ENCODE measurements around the gene UPF3B.

Gene UPF3B, protein sequence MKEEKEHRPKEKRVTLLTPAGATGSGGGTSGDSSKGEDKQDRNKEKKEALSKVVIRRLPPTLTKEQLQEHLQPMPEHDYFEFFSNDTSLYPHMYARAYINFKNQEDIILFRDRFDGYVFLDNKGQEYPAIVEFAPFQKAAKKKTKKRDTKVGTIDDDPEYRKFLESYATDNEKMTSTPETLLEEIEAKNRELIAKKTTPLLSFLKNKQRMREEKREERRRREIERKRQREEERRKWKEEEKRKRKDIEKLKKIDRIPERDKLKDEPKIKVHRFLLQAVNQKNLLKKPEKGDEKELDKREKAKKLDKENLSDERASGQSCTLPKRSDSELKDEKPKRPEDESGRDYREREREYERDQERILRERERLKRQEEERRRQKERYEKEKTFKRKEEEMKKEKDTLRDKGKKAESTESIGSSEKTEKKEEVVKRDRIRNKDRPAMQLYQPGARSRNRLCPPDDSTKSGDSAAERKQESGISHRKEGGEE

DNA sequence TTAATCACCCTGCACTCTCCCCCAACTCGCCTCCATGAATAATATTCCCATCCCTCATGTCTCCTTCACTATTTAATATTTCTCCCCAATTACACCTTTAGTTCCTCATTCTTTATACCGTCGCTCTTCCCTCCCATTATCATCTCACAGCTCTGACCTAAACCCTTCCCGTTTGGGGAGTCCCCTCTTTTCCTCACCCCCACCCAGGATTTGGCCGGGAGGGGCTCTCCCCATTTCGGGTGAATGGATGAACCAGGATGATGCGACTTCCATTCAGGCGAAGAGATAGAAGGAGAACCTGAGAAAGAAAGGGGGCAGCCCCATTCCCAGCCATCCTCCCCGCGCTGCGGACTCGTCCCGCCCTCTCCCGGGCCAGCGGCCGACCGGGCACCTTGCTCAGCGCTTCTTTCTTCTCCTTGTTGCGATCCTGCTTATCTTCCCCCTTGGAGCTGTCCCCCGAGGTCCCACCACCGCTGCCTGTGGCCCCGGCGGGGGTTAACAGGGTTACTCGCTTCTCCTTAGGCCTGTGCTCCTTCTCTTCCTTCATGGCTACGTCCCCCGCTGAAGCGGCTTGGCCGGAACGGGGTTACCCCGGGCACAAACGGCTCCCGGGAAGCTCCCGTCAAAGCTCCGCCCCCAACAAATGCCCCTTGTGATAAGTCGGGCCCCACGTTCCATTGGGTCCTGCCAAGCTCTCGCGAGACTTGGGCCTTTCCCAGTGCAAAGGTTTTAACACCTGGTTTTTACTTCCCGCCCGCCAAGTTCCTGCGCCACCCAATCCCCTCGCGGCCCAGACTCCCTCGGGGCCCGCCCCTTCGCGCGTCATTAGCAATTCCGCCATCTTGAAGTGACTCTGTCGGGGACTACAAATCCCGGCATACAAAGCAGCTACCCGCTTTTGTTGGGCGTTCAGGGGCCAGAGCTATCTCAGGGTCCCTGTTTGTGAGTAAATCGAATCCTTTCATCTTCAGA lies at the start of gene UPF3B:
UPF3B (minus strand) TSS at position 582 of the 972 bp plus-strand sequence; CDS start at position 547, 35 bp downstream.
- TF ChIP-seq, protein P1, sequence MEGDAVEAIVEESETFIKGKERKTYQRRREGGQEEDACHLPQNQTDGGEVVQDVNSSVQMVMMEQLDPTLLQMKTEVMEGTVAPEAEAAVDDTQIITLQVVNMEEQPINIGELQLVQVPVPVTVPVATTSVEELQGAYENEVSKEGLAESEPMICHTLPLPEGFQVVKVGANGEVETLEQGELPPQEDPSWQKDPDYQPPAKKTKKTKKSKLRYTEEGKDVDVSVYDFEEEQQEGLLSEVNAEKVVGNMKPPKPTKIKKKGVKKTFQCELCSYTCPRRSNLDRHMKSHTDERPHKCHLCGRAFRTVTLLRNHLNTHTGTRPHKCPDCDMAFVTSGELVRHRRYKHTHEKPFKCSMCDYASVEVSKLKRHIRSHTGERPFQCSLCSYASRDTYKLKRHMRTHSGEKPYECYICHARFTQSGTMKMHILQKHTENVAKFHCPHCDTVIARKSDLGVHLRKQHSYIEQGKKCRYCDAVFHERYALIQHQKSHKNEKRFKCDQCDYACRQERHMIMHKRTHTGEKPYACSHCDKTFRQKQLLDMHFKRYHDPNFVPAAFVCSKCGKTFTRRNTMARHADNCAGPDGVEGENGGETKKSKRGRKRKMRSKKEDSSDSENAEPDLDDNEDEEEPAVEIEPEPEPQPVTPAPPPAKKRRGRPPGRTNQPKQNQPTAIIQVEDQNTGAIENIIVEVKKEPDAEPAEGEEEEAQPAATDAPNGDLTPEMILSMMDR (IDR thresholded peaks at IDR 0.05): no peak

DNA sequence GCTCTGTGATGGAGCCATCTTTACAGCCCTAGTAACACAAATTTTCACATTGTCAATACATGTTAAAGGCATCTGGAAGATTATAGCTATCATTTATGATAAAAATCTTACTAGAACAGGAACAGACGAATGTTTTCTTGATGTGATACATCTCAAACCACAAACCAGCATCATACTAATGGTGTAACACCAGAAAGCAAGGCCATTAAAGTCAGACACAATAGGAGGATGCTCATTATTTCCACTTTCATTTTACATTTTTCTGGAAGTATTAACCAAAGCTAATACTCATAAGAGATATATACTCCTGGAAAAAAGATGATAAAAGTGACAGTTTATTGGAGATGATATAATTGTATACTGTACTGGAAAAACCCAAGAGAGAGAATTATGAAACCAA lies 48.2 kb upstream of the UPF3B start:
- TF ChIP-seq, protein P1 (IDR thresholded peaks at IDR 0.05): no peak

DNA sequence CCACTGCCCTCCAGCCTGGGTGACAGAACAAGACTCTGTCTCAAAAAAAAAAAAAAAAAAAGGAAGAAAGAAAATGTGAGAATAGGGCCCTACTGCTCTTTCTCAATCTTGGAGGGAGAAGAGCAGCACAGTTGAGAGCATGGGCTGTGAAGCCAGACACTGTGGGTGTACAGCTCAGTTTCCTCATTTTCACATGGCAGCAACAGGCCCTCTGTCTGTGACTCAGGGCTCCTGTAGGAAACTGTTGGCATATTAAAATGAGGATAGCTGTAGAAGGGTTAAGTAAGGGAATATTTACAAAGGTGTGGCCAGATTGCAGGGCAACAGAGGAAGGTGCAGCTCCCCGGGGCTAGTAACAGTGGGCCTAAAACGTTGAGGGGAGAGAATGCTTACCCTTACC lies 46.4 kb upstream of the UPF3B start:
- TF ChIP-seq, protein P1 (IDR thresholded peaks at IDR 0.05): no peak

DNA sequence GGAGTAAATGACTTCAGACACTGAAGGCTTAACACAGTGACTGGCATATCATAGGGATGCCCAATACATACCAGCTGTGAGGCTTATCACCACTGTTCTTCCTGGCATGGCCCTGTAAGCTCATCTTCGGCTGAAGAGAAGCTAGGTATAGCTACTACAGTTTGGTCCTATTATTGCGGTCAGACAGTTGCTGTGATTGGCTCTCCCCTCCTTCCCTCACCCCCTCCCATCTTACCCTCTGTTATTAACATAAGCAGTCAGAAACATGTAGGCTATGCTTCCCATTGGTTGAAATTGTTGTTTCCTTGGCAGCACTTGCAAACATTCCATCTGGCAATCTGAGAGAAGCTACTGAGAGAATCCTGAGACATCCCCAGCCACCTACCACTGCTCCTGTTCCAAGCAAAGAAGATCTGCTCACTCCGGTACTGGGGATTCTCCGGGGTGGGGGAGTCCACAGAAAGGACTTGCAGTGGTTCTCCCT lies 43.1 kb upstream of the UPF3B start, which contains the start of gene AKAP14:
AKAP14 (plus strand) TSS at position 51 of the 484 bp plus-strand sequence. CDS start 7,331 bp downstream, outside the sequence.
- TF ChIP-seq, protein P1 (IDR thresholded peaks at IDR 0.05): no peak

DNA sequence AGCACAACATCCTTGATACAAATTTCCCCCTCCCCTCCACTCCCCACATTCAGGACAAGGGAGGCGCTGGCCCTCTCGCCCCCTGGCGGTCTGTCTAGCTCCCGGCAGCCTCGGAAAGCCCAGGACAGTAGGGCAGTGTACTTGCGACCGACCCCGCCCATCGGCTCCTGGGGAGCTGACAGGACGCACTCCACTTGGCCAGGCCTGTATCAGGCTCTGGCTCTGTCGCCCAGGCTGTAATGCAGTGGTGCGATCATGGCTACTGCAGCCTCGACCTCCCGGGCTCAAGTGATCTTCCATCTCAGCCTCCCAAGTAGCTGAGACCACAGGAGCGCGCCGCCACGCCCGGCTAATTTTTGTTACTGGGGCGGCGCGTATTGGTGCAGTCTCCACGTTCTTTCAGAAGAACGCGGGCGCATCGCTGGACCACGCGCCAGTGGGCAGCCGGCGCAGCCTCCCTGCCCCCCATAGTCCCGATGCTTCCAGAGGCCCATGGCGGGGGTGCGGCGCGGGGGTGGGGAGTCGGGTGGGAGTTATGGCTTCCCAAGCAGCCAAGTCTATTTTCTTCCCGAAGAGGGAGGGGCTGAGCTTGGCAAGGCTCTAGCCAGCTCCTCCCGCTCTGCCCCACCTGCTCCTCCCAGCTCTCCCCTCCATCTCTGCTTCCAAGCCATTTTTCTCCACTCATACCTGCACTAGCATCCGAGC lies 35.1 kb upstream of the UPF3B start:
- TF ChIP-seq, protein P1 (IDR thresholded peaks at IDR 0.05): peak; percentile 39

DNA sequence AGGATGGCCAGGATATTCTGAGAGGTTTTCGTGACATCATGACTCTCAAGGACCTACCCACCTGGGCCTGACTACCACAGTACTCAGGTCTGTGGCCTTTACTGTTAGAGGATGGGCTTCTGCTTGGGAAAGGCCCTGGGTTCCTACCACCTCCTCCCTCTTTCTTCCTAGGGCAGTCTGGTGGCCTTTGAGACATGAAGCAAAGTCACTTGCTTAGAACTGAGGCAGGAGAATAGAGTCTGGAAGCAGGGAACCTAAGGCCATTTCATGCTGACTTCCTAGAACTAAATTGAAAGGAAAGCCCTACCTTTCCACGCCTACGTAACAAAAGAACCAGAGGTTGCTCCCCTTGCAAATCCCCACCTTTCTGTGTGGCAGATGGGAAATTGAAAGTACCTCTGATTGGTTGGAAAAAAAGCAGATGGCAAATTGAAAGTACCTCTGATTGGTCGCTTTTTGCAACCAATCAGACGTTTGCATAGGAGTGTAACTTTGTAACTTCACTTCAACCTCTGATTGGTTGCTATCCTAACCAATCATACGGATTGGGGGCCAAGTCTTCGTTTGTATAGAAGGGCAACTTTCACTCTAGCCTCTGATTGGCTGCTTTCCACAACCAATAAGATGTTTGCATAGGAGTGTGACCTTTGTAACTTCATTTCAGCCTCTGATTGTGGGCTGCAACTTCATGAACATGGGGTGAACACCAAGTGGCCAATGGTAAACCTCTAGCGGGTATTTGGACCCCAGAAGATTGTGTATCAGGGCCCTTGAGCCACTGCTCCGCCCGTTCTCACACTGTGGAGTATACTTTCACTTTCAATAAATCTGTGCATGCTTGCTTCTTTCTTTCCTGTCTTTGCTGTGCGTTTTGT lies 33.0 kb upstream of the UPF3B start:
- TF ChIP-seq, protein P1 (IDR thresholded peaks at IDR 0.05): no peak

Measured in LNCAP (cell line).